Tongue (tissue), 2 donors: ENCODE measurements around the gene GPS1. TPM values are rescaled to one million over a fixed set of nuclear protein-coding genes. Genes with fewer than 3 reads are reported as not detected.
A peak's percentile ranks its signal among the peaks of the same experiment; 100 is the strongest.

ENCODE experiments used
- DNase-seq: peaks from one replicate; pipeline ENCODE4 v3.0.0-alpha.2; 2015
- total RNA-seq: library from RNA; depleted of rRNA; stranded (reverse); fragments of >200 nt; gene quantifications from one replicate; pipeline ENCODE4 v1.2.3, GENCODE V29; 2014

GPS1 gene
- total RNA-seq, 1 donor from 2014 or later, result 70.5 TPM

DNA sequence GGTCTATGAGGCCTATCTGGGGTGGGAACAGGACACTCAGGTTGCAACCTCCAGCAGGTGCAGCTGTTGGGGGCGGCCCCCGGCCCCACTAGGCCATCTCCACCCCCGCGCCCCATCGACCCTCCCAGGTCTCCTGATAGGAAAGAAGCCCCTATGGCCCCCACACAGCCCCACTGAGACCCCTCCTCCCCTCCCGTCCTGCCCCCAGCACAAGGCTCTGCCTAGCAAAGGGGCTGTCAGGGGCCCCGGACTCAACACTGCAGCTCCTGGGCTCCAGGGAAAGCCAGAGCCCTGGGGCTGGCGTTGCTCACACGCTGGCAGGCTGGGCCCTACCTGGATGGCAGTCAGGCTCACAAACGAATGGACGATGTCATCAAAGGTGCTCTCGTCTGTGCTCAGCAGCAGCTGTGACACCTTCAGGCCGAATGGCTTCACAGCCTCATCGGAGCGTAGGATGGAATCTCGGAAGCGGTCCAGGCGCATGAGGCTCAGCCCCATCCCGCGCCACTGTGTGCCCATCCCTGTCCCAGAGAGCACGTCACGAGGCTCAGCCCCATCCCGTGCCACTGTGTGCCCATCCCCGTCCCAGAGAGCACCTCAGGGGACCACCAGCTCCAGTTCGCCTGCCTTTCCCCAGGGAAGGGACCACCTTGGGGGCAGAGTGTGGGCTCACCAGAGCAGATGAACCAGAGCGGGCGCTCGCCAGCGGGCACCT lies 39.0 kb downstream of the GPS1 start:
- no peak for DNase-seq

DNA sequence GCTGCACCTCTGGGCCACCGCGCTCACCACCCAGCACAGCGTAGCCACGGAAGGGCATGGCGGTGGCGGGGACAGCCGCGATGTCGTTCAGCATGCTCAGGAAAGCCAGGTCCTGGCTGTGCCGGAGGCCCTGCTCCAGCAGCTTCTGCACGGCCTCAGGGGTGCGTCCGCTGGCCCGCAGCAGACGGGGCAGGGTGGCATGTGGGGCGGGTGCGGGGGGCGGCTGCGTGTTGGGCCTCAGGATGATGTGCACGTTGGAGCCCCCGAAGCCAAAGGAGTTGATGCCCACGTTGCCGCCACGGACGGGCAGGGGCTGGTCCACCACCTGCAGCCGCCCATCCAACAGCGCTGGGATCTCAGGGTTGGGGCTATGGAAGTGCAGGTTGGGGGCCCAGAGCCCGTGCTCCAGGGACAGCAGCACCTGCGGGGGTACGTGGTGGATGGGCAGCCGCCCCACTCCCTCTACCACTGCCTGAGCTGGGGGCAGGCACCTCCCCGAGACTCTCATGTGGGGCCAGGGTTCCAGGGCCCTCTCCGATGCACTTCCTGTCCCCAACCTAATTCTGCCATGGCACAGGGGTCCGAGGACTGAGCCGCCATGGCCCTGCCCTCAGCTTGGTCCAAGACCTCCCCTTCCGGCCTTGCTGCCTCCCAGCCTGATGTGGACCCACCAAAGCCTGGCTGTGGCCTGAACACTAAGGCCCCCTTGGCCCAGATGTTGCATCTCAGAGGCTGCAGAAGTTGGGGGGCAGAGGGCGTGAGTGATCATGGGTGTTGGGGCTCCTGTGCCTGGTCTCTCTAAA lies 39.8 kb downstream of the GPS1 start:
- DNase-seq, result no peak

DNA sequence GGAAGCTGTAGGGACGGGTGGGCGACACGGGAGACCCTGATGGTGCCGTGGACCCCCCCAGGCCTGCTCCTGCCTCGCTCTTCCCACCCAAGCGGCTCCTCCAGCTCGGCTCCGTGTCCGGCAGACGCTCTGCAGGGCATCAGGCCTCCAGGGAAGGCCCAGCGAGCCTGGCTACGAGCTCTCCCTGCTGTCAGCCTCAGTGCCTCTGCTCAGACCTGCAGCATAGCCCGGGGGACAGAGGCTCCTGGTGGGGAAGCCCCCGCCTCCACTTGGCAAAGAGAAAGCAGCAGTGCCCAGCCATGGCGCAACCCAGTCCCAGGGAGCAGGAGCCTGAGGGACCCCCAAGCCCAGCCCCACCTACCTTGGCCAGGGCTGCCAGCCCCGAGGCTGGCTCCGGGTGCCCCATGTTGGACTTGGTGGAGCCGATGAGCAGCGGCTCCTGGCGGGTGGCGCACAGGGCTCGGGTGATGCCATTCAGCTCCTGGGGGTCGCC lies 40.4 kb downstream of the GPS1 start:
- DNase-seq, result no peak

GRCh38 chr17:82092628-82092994 lies 40.9 kb downstream of the GPS1 start:
- DNase-seq, result no peak

DNA sequence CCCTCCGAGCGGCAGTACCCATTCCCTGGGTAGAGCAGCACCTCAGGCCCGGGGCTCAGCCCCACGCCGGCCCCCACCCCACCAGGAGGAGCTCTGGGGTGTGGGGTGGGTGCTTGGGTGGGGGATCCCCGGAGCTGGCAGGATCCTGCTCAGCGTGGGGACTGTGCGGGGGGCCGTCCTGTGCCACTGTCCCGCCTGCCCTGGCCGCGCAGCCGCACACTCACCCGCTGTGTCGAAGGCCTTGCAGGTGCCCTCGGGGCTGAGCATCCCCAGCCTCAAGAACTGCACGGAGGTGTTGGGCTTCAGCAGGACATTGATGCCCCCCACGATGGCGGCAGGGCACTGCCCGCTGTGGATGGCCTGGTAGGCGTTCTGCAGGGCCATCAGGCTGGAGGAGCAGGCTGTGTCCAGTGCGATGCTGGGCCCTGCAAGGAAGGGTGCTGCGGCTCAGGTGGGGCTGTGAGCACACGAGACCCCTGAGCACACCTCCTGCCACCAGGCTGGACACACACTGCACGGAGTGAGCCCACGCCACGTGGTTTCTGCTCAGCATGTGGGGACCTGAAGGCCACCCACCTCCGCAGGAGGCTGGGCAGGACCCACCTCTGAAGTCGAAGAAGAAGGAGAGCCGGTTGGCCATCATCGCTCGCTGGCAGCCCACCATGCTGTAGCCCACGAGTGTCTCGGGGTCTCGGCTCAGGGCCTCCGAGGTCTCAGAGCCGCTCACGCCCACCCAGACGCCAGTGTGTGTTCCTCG lies 41.5 kb downstream of the GPS1 start:
- no peak for DNase-seq

DNA sequence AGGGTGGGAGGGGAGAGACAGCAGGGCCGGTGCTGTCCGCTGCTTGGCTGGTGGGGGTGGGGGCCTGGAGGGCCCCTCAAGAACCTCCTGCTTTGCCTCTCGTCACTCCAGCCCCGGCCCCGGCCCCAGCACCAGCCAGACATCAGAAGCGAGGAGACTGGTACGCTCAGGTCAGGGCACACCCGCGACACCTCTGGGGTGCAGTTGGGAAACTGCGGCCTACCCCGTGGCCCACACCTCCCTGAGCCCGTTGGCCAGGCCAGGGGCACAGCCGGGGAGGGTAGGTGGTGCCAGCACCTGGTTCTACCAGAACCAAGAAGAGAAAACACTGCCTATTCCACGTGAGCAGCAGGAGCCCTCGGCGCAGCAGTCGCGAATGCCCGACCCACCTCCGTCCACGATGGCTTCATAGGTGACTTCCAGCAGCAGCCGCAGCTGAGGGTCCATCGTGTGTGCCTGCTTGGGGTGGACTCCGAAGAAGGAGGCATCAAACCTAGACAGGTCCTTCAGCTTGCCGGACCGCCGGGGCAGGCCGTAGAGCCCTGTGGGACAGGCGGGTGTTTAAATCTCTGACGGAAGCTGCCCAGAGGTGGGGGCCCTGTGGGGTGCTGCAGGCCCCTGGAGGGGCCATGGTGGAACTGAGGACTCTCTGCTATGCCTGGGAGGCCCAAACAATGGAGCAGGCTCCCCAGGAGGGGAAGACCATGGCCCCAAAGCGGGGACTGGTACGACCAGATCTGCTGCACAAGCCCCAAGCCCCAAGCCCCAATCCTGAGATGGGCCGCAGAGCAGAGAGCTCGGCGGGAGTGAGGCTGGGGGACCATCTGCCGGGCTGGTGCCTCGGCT lies 43.5 kb downstream of the GPS1 start:
- DNase-seq, result no peak

GRCh38 chr17:82095777-82096708 lies 44.3 kb downstream of the GPS1 start:
- no peak for DNase-seq

- no peak for DNase-seq
Measured at GRCh38 chr17:82096709-82097183, 45.0 kb downstream of the GPS1 start.

DNA sequence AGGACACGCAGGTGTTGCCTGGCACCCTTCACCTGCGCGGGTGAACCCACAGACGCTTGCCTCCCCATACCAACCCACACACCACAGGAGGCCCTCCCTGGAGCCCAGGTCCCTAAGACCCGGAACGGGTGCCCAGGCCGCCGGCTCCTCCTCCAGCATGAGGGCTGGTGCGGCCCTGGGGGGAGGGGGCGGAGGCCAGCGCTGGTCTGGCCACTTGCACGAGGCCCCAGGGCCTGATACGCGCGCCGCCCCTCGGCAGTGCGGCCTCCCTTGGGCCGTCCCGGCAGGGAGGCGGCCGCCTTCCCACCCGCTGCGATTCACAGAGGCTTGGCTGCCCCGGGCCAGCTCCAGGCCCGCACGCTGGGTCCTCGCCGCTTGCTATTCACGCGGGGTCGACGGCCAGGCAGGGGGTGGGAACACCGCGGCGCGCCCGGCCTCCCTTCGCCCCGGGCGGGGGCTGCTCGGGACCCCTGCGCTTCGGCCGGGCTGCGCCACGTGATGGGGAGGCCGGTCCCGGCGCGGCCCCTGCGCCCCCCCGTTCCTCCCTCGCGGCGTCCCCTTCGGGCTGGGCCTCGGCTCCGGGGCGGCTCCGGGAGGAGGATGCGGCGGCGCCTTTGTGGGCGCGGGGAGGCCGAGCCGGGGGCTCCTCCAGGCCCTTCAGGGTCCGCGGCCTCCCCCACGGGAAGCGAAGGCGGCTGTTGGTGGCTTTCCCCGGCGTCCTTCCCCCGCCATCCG lies 45.7 kb downstream of the GPS1 start:
- DNase-seq, result peak; percentile 35

GRCh38 chr17:82097919-82098168 lies 46.1 kb downstream of the GPS1 start:
- DNase-seq, result no peak

GRCh38 chr17:82098169-82098938 lies 46.7 kb downstream of the GPS1 start, which contains the start of gene FASN:
Gene FASN, minus strand, starts transcription at chr17:82098236. Its CDS starts 1,791 bp downstream, at chr17:82096445.
- peak; percentile 97 for DNase-seq

DNA sequence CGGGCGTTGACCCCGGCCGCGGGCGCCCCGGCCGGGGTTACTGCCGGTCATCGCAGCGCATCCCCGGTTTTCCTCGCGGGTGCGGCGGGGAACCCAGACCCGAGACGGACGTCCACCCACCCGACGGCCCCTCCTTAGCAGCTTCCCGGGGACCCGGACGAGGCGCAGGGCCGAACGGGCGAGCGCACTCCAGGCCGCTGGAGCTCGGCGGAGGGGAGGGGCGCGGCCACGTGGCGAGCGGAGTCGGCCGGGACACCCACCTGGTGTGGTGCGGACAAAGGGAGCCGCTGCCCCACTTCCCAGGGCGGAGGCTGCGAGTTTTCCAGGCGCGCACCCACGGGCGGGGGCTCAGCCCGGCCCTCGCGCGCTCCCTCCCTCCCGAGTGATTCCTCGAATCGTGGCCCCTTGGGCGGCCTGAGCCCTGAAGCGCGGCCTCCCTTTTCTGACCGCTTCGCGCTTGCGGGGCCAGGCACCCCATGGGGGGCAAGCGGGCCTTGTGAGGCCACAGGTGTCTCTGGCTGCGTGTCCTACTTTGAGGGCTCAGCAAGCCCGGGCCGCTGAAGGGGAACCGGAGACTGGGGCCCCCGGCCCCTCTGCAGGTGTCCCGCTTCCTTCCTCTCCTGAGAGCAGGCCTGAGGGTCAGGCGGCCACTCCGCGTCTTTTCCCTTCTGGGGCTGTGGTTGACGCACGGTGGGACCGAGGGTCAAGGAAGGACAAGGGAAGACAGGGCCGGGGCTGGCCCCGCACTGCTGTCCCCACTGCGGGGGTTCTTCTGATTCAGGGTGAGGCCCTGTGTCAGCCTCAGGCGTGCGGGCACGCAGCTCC lies 47.5 kb downstream of the GPS1 start:
- no peak for DNase-seq

DNA sequence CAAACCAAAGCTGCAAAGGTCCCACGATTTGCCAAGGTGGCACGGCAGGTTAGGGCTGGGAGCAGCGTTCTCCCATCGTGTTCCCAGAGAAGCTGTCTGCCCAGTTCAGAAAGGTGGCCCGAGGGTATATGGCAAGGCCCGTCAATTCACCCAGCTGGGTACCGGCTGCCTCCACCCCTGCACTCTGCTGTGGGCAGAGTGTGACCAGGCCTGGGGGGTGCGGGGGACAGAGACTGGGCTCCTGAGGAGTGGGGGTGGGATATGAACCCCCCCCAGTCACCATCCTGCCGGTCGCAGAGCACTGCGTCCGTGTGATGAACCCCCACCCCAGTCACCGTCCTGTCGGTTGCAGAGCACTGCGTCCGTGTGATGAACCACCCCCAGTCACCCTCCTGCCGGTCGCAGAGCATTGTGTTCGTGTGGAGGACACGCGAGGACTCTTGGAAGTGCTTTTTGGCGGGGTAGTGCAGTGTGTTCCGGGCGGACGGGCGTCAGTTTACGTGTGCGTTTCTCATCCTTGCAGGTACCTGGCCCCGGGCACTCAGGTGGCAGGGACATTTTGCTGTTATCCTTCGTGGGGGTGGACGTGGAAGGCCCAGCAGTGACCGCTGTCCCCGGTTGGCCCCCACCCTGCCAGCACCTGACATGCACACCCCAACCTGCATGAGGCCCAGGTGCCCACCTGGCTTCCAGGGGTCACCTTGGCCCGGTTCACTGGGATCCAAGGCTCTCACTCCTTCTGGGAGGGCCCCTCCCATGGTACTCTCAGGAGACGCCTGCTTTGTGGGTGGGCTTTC lies 49.0 kb downstream of the GPS1 start:
- DNase-seq, result no peak

- DNase-seq, result no peak
Measured at GRCh38 chr17:82101301-82101715, 49.6 kb downstream of the GPS1 start.

GRCh38 chr17:82101767-82102679 lies 50.3 kb downstream of the GPS1 start:
- DNase-seq, result no peak
